ENCODE measurements around the gene NSD2.

The NSD2 gene

DNA sequence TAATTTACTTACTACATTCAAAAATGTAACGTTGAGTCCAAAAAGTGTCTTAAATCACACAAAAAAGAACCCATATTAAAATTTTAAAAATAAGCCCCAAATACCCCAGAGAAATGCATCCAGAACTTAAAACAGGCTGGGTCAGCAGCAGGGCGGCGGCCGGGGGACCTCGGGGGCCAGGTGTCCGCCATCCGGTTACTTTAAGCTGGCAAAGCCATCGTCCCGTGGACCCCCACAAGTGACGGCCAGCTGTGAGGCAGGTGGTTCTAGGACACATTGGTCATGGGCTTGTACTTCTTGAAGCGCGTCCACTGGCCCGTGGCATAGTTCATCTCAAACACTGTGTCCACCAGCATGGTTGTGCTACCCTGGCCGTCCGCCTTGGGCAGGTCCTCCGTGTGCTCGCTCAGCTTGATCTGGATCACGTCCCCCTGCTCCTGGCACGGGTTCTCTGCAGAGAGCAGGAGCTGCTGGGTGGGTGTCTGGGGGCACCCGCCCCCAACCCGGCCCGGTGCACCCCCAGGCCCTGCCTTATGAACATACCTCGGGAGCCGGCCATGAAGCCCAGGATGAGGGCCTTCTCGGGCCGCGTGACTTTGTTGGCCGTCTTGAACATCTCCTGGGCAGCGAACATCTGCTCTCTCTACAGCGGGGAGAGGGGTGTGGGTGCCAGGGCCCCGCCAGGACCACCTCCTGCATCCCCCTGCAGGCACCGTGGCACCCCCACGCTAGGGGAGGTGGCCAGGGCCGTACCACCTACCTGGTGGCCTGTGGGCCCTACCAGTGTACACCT is 112.1 kb downstream of the NSD2 start:
- H3K27ac ChIP-seq (replicated peaks): no peak overlapping the region
- DNase-seq (ENCODE audit: low read depth in 1 of 2, low spot score in 1 of 2): no peak

DNA sequence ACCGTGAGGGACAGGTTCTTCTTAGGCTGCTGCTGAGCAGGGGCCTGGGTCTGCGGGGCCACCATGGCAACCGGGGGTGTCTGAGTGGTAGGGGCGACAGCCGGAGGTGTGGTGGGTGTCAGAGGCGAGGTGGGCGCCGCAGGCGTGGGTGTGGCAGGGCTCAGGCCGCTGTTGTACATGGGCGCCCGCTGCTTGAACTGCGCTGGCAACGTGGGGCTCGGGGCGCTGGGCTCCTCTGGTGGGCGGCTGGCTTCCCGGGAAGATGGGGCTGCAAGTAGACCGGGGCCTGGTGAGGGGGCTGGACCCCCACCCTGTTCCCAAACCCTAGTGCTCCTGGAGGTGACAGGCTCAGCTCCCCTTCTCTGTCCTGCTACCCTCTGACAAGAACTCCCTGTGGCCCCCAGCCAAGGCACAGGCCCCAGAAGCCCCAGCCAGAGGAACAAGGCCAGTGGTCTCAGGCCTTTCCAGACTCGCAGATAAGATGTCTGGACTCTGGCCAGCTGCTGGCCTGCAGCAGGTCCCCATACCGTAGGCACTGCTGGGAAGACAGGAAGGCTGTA is 112.7 kb downstream of the NSD2 start:
- no peaks in the 10 kb centered on the region for H3K27me3 ChIP-seq (ENCODE audit: insufficient read depth, poor library complexity, severe bottlenecking)
- H3K27ac ChIP-seq (replicated peaks): no peak overlapping the region
- no peak for TF ChIP-seq POLR2AphosphoS5 (IDR thresholded peaks at IDR 0.05; ENCODE audit: low read depth)
- TF ChIP-seq, protein P1, sequence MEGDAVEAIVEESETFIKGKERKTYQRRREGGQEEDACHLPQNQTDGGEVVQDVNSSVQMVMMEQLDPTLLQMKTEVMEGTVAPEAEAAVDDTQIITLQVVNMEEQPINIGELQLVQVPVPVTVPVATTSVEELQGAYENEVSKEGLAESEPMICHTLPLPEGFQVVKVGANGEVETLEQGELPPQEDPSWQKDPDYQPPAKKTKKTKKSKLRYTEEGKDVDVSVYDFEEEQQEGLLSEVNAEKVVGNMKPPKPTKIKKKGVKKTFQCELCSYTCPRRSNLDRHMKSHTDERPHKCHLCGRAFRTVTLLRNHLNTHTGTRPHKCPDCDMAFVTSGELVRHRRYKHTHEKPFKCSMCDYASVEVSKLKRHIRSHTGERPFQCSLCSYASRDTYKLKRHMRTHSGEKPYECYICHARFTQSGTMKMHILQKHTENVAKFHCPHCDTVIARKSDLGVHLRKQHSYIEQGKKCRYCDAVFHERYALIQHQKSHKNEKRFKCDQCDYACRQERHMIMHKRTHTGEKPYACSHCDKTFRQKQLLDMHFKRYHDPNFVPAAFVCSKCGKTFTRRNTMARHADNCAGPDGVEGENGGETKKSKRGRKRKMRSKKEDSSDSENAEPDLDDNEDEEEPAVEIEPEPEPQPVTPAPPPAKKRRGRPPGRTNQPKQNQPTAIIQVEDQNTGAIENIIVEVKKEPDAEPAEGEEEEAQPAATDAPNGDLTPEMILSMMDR (IDR thresholded peaks at IDR 0.05; ENCODE audit: insufficient read depth, low read length): no peak
- no peak for TF ChIP-seq SPI1 (IDR thresholded peaks at IDR 0.05; ENCODE audit: borderline replicate concordance, low read depth)
- H3K4me3 ChIP-seq (replicated peaks; ENCODE audit: insufficient read depth, low read length): no peak overlapping the region
- DNase-seq (ENCODE audit: low read depth in 1 of 2, low spot score in 1 of 2): no peak

More for the DNA sequence above, 112.1 kb downstream of the NSD2 start:
- H3K27me3 ChIP-seq (ENCODE audit: insufficient read depth, poor library complexity, severe bottlenecking): no peaks in the 10 kb centered on the region
- TF ChIP-seq, protein P2, sequence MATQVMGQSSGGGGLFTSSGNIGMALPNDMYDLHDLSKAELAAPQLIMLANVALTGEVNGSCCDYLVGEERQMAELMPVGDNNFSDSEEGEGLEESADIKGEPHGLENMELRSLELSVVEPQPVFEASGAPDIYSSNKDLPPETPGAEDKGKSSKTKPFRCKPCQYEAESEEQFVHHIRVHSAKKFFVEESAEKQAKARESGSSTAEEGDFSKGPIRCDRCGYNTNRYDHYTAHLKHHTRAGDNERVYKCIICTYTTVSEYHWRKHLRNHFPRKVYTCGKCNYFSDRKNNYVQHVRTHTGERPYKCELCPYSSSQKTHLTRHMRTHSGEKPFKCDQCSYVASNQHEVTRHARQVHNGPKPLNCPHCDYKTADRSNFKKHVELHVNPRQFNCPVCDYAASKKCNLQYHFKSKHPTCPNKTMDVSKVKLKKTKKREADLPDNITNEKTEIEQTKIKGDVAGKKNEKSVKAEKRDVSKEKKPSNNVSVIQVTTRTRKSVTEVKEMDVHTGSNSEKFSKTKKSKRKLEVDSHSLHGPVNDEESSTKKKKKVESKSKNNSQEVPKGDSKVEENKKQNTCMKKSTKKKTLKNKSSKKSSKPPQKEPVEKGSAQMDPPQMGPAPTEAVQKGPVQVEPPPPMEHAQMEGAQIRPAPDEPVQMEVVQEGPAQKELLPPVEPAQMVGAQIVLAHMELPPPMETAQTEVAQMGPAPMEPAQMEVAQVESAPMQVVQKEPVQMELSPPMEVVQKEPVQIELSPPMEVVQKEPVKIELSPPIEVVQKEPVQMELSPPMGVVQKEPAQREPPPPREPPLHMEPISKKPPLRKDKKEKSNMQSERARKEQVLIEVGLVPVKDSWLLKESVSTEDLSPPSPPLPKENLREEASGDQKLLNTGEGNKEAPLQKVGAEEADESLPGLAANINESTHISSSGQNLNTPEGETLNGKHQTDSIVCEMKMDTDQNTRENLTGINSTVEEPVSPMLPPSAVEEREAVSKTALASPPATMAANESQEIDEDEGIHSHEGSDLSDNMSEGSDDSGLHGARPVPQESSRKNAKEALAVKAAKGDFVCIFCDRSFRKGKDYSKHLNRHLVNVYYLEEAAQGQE (IDR thresholded peaks at IDR 0.05; ENCODE audit: insufficient replicate concordance, low read depth): no peak
- TF ChIP-seq, protein P1 (IDR thresholded peaks at IDR 0.05; ENCODE audit: insufficient read depth, low read length): no peak
- TF ChIP-seq GABPA (IDR thresholded peaks at IDR 0.05; ENCODE audit: low read depth) (no peak), POLR2AphosphoS5 (IDR thresholded peaks at IDR 0.05; ENCODE audit: low read depth) (peak; percentile 50), SPI1 (IDR thresholded peaks at IDR 0.05; ENCODE audit: borderline replicate concordance, low read depth) (no peak)
- H3K4me3 ChIP-seq (replicated peaks; ENCODE audit: insufficient read depth, low read length): no peak overlapping the region

DNA sequence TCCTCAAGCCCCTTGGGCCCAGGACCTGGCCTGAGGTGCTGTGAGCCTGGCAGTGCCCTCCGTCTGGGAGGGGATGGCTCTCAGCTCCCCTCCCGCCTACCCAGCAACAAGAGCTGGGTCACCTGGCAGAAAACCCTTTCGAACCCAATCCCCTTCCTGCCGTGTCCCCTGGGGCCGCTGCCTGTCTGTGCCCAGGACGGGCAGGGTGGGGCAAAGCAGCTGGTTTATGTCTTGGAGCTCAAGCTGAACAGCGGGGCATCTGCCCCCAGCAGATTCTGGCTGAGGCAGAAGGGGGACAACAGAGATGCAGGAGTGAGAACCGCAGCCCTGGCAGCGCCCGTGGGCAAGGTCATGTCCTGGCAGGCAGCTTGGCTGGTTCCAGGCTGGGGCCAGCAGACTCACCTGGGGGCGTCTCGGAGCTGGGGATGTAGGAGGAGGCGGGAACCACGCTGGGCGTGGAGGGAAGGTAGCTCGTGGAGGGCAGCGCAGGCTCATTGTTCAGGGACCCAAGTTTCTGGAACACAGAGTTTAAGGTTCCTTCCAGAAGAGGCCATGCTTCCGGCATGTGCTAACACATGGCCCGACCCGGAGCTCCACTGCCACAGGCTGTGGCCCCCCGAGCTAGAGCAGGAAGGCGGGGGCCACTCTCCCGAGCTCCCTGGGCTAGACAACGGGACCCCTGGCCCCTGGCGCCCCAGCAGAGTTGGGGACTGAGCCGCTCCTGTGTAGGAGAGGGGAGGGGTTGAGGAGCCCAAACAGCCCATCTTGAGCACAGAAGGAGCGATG is 113.4 kb downstream of the NSD2 start:
- DNase-seq (ENCODE audit: low read depth in 1 of 2, low spot score in 1 of 2): no peak
- H3K4me3 ChIP-seq (replicated peaks; ENCODE audit: insufficient read depth, low read length): no peak overlapping the region
- no peaks in the 10 kb centered on the region for H3K27me3 ChIP-seq (ENCODE audit: insufficient read depth, poor library complexity, severe bottlenecking)
- no peak overlapping the region for H3K27ac ChIP-seq (replicated peaks)
- no peak for TF ChIP-seq SPI1 (IDR thresholded peaks at IDR 0.05; ENCODE audit: borderline replicate concordance, low read depth)
- TF ChIP-seq, protein P1 (IDR thresholded peaks at IDR 0.05; ENCODE audit: insufficient read depth, low read length): no peak
- TF ChIP-seq POLR2AphosphoS5 (IDR thresholded peaks at IDR 0.05; ENCODE audit: low read depth): no peak
- TF ChIP-seq GABPA (IDR thresholded peaks at IDR 0.05; ENCODE audit: low read depth): no peak
- TF ChIP-seq, protein P2 (IDR thresholded peaks at IDR 0.05; ENCODE audit: insufficient replicate concordance, low read depth): no peak
